Measurements from ENCODE around the gene UPK3B. TPM values are rescaled to one million over a fixed set of nuclear protein-coding genes. Genes with fewer than 3 reads are reported as not detected.
A peak's percentile ranks its signal among the peaks of the same experiment; 100 is the strongest.
"Not testable (repeated sequence)": the region's sequence is repeated elsewhere in the genome, so short reads cannot be mapped to it uniquely, and the experiment has no call there.

Gene UPK3B
- total and polyA plus RNA-seq, 2 of the 13 experiments (the other 11 are each of a cell fraction or from before 2014, with no cell fraction given): not detected

DNA sequence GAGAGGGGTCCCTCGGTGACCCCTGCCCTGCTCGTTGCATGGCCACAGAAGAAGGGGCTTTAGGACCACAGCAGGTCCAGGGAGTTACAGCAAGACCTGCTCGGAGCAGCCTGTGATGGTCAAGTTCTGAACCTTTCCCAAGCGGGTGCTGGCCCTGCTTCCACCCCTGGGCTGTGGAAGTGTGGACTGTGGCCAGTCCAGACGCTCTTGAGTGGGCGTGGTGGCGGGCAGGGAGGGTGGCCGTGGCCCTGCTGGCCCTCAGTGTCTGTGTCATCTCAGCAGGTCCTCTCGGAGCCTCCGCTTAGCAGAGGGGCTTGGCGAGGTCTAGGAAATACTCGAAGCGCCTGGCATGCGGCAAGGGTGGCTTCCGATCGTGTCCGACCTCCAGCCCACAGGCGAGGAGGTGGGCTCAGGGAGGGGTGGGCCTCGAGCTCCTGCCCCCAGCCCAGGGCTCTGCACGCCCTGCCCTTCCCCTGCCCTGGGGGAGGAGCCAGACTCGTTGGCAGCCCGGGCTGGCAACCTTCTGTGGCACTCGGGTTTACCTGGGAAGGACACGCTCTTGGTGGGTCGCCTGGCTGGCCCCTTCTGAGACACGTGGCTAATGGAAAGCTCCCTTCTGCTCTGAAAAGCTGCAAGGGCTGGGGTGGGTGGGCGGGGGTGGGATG lies 12.3 kb upstream of the UPK3B start:
- H3K4me3 ChIP-seq (replicated peaks in 1 of 3; ENCODE audit: insufficient read depth in 1 of 3, low read depth in 2 of 3, low read length in 3 of 3); ATAC-seq; H3K9me3 ChIP-seq (ENCODE audit: low read length); H3K4me2 ChIP-seq (ENCODE audit: low read depth, low read length); H3K9ac ChIP-seq (ENCODE audit: insufficient read depth, low read depth, low read length); H3K27ac ChIP-seq (ENCODE audit: extremely low read length, insufficient read depth, low read length); H3K27me3 ChIP-seq (ENCODE audit: control insufficient read depth in 1 of 2, insufficient read depth in 2 of 2, low read length in 2 of 2); H3K4me1 ChIP-seq (ENCODE audit: insufficient read depth, low read length); intact Hi-C loops (cut with micrococcal nuclease; ENCODE audit: unreplicated experiment); BruUV-seq (replicated peaks); H3K36me3 ChIP-seq (replicated peaks in 1 of 2; ENCODE audit: control insufficient read depth in 1 of 2, insufficient read depth in 2 of 2, low read length in 2 of 2); H3K79me2 ChIP-seq (ENCODE audit: insufficient read depth, low read length); POLR2A ChIA-PET; H2AFZ ChIP-seq (ENCODE audit: low read length); FAIRE-seq; in situ Hi-C loops (cut with HindIII; ENCODE audit: extremely low pct_ligation_motif_present, low pct_unique_long_range_greater_than_20kb); DNase-seq (ENCODE audit: low spot score); H4K20me1 ChIP-seq (ENCODE audit: insufficient read depth, low read length); CTCF ChIA-PET (ENCODE audit: low intra/inter-chr PET ratio, low total read pairs): not testable (repeated sequence)
- WGBS (ENCODE audit: low lambda C conversion rate): 99% methylated on average over 7 of the region's 27 CpGs

DNA sequence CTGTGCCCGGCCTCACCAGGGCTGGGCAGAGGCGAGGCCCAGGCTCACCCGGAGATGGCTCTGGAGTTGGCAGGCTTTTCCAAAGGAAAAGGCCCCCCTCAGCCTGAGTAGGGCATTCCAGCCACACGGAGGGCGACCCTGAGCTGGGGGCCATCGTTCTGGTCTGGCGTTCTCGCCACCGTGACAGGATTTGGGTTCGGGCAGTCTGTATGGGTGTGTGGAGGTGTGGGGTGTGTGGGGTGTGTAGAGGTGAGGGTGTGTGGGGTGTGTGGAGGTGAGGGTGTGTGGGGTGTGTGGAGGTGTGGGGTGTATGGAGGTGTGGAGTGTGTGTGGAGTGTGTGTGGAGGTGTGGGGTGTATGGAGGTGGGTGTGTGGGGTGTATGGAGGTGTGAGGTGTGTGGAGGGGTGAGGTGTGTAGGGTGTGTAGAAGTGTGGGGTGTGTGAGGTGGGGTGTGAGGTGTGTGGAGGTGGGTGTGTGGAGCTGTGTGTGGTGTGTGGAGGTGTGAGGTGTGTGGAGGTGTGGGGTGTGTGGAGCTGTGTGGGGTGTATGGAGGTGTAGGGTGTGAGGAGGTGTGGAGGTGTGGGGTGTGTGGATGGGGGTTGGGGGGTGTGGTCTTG lies 11.7 kb upstream of the UPK3B start:
- H3K79me2 ChIP-seq (ENCODE audit: insufficient read depth, low read length); H3K4me2 ChIP-seq (ENCODE audit: low read depth, low read length); H3K4me3 ChIP-seq (replicated peaks in 1 of 3; ENCODE audit: insufficient read depth in 1 of 3, low read depth in 2 of 3, low read length in 3 of 3); H3K4me1 ChIP-seq (ENCODE audit: insufficient read depth, low read length); intact Hi-C loops (cut with micrococcal nuclease; ENCODE audit: unreplicated experiment); H2AFZ ChIP-seq (ENCODE audit: low read length); H3K27me3 ChIP-seq (ENCODE audit: control insufficient read depth in 1 of 2, insufficient read depth in 2 of 2, low read length in 2 of 2); DNase-seq (ENCODE audit: low spot score); H3K9ac ChIP-seq (ENCODE audit: insufficient read depth, low read depth, low read length); H3K27ac ChIP-seq (ENCODE audit: extremely low read length, insufficient read depth, low read length); H3K9me3 ChIP-seq (ENCODE audit: low read length); H3K36me3 ChIP-seq (replicated peaks in 1 of 2; ENCODE audit: control insufficient read depth in 1 of 2, insufficient read depth in 2 of 2, low read length in 2 of 2); CTCF ChIA-PET (ENCODE audit: low intra/inter-chr PET ratio, low total read pairs); H4K20me1 ChIP-seq (ENCODE audit: insufficient read depth, low read length); in situ Hi-C loops (cut with HindIII; ENCODE audit: extremely low pct_ligation_motif_present, low pct_unique_long_range_greater_than_20kb); BruUV-seq (replicated peaks); POLR2A ChIA-PET; ATAC-seq: not testable (repeated sequence)
- 100% methylated on average over 6 of the region's 10 CpGs for WGBS (ENCODE audit: low lambda C conversion rate)
- peak; percentile 64 for FAIRE-seq

DNA sequence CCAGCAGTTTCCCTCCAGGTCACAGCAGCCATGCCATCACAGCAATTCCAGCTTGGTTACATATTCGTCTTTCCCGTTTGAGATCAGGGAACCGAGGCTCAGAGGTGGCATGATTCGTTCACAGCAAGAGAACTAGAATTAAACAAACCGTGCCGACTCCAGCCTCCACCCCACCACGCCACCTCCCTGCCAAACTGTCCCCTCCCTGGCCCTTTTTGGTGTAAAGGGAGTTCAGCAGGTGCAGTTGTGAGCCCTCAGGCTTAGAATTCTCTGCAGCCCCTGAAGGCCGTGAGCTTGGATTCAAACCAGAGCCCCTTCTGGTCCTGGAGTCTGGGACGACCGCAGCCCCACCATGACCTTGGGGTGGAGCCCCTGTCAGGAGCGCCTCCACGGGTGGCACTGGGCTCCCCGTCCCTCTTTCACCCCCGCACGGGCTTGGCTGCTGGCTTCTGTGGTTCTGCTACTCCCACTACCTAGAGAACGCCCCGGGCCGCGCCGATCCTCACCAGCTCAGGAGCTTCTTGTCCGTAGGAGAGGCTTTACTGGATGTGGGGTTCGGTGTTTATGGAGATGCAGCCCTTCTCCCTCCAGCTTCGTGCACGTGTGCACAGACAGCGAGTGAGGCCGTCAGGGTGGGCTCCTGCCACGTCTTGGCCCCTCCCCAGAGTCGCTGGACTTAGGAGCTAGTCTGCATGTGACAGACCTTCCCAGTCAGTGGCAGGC lies 11.0 kb upstream of the UPK3B start:
- not testable (repeated sequence) for H3K79me2 ChIP-seq (ENCODE audit: insufficient read depth, low read length)
- 95% methylated on average over 11 of the region's 28 CpGs for WGBS (ENCODE audit: low lambda C conversion rate)

More for the DNA sequence above, 11.0 kb upstream of the UPK3B start:
- intact Hi-C loops (cut with micrococcal nuclease; ENCODE audit: unreplicated experiment); POLR2A ChIA-PET; in situ Hi-C loops (cut with HindIII; ENCODE audit: extremely low pct_ligation_motif_present, low pct_unique_long_range_greater_than_20kb); H3K36me3 ChIP-seq (replicated peaks in 1 of 2; ENCODE audit: control insufficient read depth in 1 of 2, insufficient read depth in 2 of 2, low read length in 2 of 2); H3K9me3 ChIP-seq (ENCODE audit: low read length); H3K4me1 ChIP-seq (ENCODE audit: insufficient read depth, low read length); DNase-seq (ENCODE audit: low spot score); FAIRE-seq; CTCF ChIA-PET (ENCODE audit: low intra/inter-chr PET ratio, low total read pairs); ATAC-seq; BruUV-seq (replicated peaks); H3K4me3 ChIP-seq (replicated peaks in 1 of 3; ENCODE audit: insufficient read depth in 1 of 3, low read depth in 2 of 3, low read length in 3 of 3); H3K9ac ChIP-seq (ENCODE audit: insufficient read depth, low read depth, low read length); H4K20me1 ChIP-seq (ENCODE audit: insufficient read depth, low read length); H3K27me3 ChIP-seq (ENCODE audit: control insufficient read depth in 1 of 2, insufficient read depth in 2 of 2, low read length in 2 of 2); H3K27ac ChIP-seq (ENCODE audit: extremely low read length, insufficient read depth, low read length); H3K4me2 ChIP-seq (ENCODE audit: low read depth, low read length); H2AFZ ChIP-seq (ENCODE audit: low read length): not testable (repeated sequence)

Measured in HepG2 (cell line).